H1 (cell line): ENCODE results near the gene PLEKHM1. TPM values are rescaled to one million over a fixed set of nuclear protein-coding genes. Genes with fewer than 3 reads are reported as not detected.
"Not testable (repeated sequence)": the region's sequence is repeated elsewhere in the genome, so short reads cannot be mapped to it uniquely, and the experiment has no call there.

Source experiments
- CTCF ChIA-PET: fragments of 300-600 bp; sonication (Branson Sonifier 250); formaldehyde crosslinking; loops from one replicate; lab custom pipeline; 2021; ENCODE audit not compliant: partially characterized antibody; lab: Charles Lee
- POLR2A ChIA-PET: fragments of 300-600 bp; sonication (Branson Sonifier 250); formaldehyde crosslinking; loops from one replicate; lab custom pipeline; 2021; ENCODE audit warnings: inconsistent platforms; ENCODE audit not compliant: partially characterized antibody; lab: Charles Lee
- DNase-seq, 2 experiments: peaks; one replicate each; pipeline versions ENCODE4 v3.0.0 to v3.0.0-alpha.2; 2010 to 2022; ENCODE audit warnings: low spot score in 2 of 2, low read depth in 1 of 2, mixed read lengths in 1 of 2
- FAIRE-seq: peaks from 2 replicates; lab custom pipeline; 2011; peaks lifted over from hg19 to GRCh38; lab: Jason Lieb, UNC
- H2AFZ ChIP-seq: 2 replicates; pipeline ENCODE4 v1.8.1; 2012; ENCODE audit warnings: low read length, inconsistent platforms
- H2AK5ac ChIP-seq: 2 replicates; pipeline ENCODE4 v1.6.1; 2013; ENCODE audit warnings: low read depth, low read length
- H2BK120ac ChIP-seq: replicated peaks from 2 replicates; pipeline ENCODE3; 2013; ENCODE audit warnings: low read depth, low read length, inconsistent platforms
- H2BK12ac ChIP-seq: 2 replicates; pipeline ENCODE4 v1.6.1; 2013; ENCODE audit warnings: low read depth, low read length
- H2BK15ac ChIP-seq: 2 replicates; pipeline ENCODE4 v1.6.1; 2013; ENCODE audit warnings: low read length
- H2BK20ac ChIP-seq: 2 replicates; pipeline ENCODE4 v1.6.1; 2013; ENCODE audit warnings: low read length
- H2BK5ac ChIP-seq: 2 replicates; pipeline ENCODE4 v1.6.1; 2013; ENCODE audit warnings: low read depth, low read length
- H3K14ac ChIP-seq: 2 replicates; pipeline ENCODE4 v1.6.1; 2013; ENCODE audit warnings: inconsistent platforms; ENCODE audit not compliant: insufficient read length
- H3K18ac ChIP-seq: 2 replicates; pipeline ENCODE4 v1.6.1; 2013; ENCODE audit warnings: low read length; ENCODE audit errors: extremely low read depth
- H3K23ac ChIP-seq: 2 replicates; pipeline ENCODE4 v1.6.1; 2013; ENCODE audit warnings: inconsistent platforms; ENCODE audit not compliant: insufficient read length
- H3K23me2 ChIP-seq: 2 replicates; pipeline ENCODE4 v1.6.1; 2013; ENCODE audit warnings: low read depth, low read length
- H3K27ac ChIP-seq: 2 replicates; pipeline ENCODE4 v1.6.1; 2011; ENCODE audit warnings: low read depth, low read length, inconsistent platforms
- H3K27me3 ChIP-seq, 4 experiments: replicated peaks in 1 of 4; 1 replicate in 1 of 4; 2 replicates in 3 of 4; pipeline versions ENCODE4 v1.6.1 to v1.8.1; 2011 to 2013; ENCODE audit warnings: low read length in 3 of 4, mild to moderate bottlenecking in 3 of 4, inconsistent platforms in 2 of 4, mixed read lengths in 2 of 4, moderate library complexity in 1 of 4; ENCODE audit not compliant: control insufficient read depth in 3 of 4, insufficient read depth in 3 of 4; ENCODE audit errors: extremely low read depth in 1 of 4
- H3K36me3 ChIP-seq, 4 experiments: 2 replicates each; pipeline versions ENCODE4 v1.6.1 to v1.8.1; 2011 to 2013; ENCODE audit warnings: mild to moderate bottlenecking in 4 of 4, low read length in 3 of 4, moderate library complexity in 2 of 4, control low read depth in 1 of 4, inconsistent platforms in 1 of 4; ENCODE audit not compliant: insufficient read depth in 4 of 4, control insufficient read depth in 2 of 4
- H3K4ac ChIP-seq: replicated peaks from 2 replicates; pipeline ENCODE3; 2013; ENCODE audit warnings: low read length, low read depth, mixed read lengths, inconsistent platforms; ENCODE audit not compliant: insufficient read length
- H3K4me1 ChIP-seq, 4 experiments: replicated peaks in 1 of 4; 1 replicate in 1 of 4; 2 replicates in 3 of 4; pipeline versions ENCODE4 v1.6.1 to v1.8.1; 2011 to 2013; ENCODE audit warnings: low read length in 3 of 4, inconsistent platforms in 2 of 4, mixed read lengths in 1 of 4; ENCODE audit not compliant: insufficient read depth in 4 of 4, control insufficient read depth in 3 of 4
- H3K4me2 ChIP-seq, 2 experiments: 2 replicates each; pipeline versions ENCODE4 v1.6.1 to v1.8.1; 2011 to 2013; ENCODE audit warnings: low read depth in 2 of 2, low read length in 2 of 2, control low read depth in 1 of 2, inconsistent platforms in 1 of 2, mild to moderate bottlenecking in 1 of 2; ENCODE audit not compliant: insufficient read depth in 1 of 2
- H3K4me3 ChIP-seq, 4 experiments: fragments of 200-600, 300-600 bp in 1 of 4; sonication (generic), shearing (Covaris generic), sonication (Bioruptor Twin) in 1 of 4; 2 replicates each; pipeline versions ENCODE4 v1.5.1 to v1.8.1; 2011 to 2016; ENCODE audit warnings: low read length in 4 of 4, low read depth in 3 of 4, control low read depth in 2 of 4, inconsistent platforms in 2 of 4, mild to moderate bottlenecking in 2 of 4, mixed read lengths in 1 of 4, moderate library complexity in 1 of 4; ENCODE audit not compliant: insufficient read depth in 2 of 4; ENCODE audit errors: extremely low read depth in 1 of 4
- H3K56ac ChIP-seq: replicated peaks from 2 replicates; pipeline ENCODE3; 2013; ENCODE audit warnings: low read depth, mild to moderate bottlenecking, mixed read lengths, low read length, inconsistent platforms; ENCODE audit not compliant: insufficient read length
- H3K79me1 ChIP-seq: 2 replicates; pipeline ENCODE4 v1.6.1; 2013; ENCODE audit warnings: low read depth, low read length, control low read depth
- H3K79me2 ChIP-seq, 2 experiments: 2 replicates each; pipeline versions ENCODE4 v1.6.1 to v1.8.1; 2012 to 2013; ENCODE audit warnings: low read length in 2 of 2, mild to moderate bottlenecking in 2 of 2, inconsistent platforms in 1 of 2; ENCODE audit not compliant: insufficient read depth in 2 of 2, control insufficient read depth in 1 of 2
- H3K9ac ChIP-seq, 4 experiments: replicated peaks in 1 of 4; 1 replicate in 1 of 4; 2 replicates in 3 of 4; pipeline versions ENCODE4 v1.6.1 to v1.8.1; 2011 to 2013; ENCODE audit warnings: low read depth in 3 of 4, low read length in 3 of 4, control low read depth in 2 of 4, mild to moderate bottlenecking in 2 of 4, moderate library complexity in 2 of 4, inconsistent platforms in 1 of 4; ENCODE audit errors: extremely low read depth in 1 of 4
- H3K9me3 ChIP-seq, 2 experiments: 2 replicates each; pipeline versions ENCODE4 v1.6.1 to v1.8.1; 2012 to 2013; ENCODE audit warnings: mild to moderate bottlenecking in 2 of 2, moderate library complexity in 2 of 2, control low read depth in 1 of 2, inconsistent platforms in 1 of 2, low read depth in 1 of 2, low read length in 1 of 2, mixed read lengths in 1 of 2; ENCODE audit not compliant: insufficient read depth in 2 of 2
- H4K20me1 ChIP-seq, 2 experiments: replicated peaks in 1 of 2; 2 replicates each; pipeline versions ENCODE3 to v1.8.1; 2011 to 2013; ENCODE audit warnings: inconsistent platforms in 2 of 2, low read length in 2 of 2, mild to moderate bottlenecking in 1 of 2; ENCODE audit not compliant: insufficient read depth in 2 of 2, control insufficient read depth in 1 of 2
- H4K5ac ChIP-seq: 2 replicates; pipeline ENCODE4 v1.6.1; 2013; ENCODE audit warnings: low read length, low read depth, mixed read lengths, inconsistent platforms; ENCODE audit not compliant: insufficient read length
- H4K8ac ChIP-seq: 2 replicates; pipeline ENCODE4 v1.8.0; 2013; ENCODE audit warnings: mild to moderate bottlenecking, moderate library complexity, low read length, inconsistent platforms; ENCODE audit not compliant: insufficient read depth; ENCODE audit errors: extremely low read depth
- H4K91ac ChIP-seq: replicated peaks from 2 replicates; pipeline ENCODE3; 2013; ENCODE audit warnings: low read length, mixed read lengths, inconsistent platforms; ENCODE audit not compliant: insufficient read length
- WGBS, 2 experiments: shearing (Covaris generic) in 1 of 2; methylation state at CpG; one replicate each; pipeline versions ENCODE4 v1.1.6 to v1.1.7; 2013 to 2015; ENCODE audit warnings: low lambda C conversion rate in 2 of 2, mixed read lengths in 2 of 2, inconsistent platforms in 1 of 2, low coverage in 1 of 2, missing lambda C conversion rate in 1 of 2; ENCODE audit not compliant: insufficient replicate concordance in 2 of 2, insufficient coverage in 1 of 2, insufficient read length in 1 of 2; ENCODE audit errors: extremely low coverage in 1 of 2, missing lambda C conversion rate in 1 of 2; 5-methylcytosine and 5-hydroxymethylcytosine counted together
- polyA plus RNA-seq, 7 experiments: library from polyadenylated mRNA; depleted of rRNA in 3 of 7; stranded (reverse) in 5 of 7; unstranded in 2 of 7; fragments of >200 nt in 5 of 7; fragments of 200-250 nt in 2 of 7; gene quantifications; 1 replicate in 5 of 7; 2 replicates in 1 of 7; 4 replicates in 1 of 7; pipeline versions ENCODE4 v1.2.1 to v1.2.3, GENCODE V29; 2011 to 2013; ENCODE audit warnings: missing spikeins in 2 of 7, mixed read lengths in 2 of 7
- total RNA-seq: library from RNA; stranded (reverse); fragmentation: NEBNext Ultra II Directional; extraction: Animal tissue kit (Norgen Biotek cat#: 25700); gene quantifications from 2 replicates; pipeline ENCODE4 v1.2.1, GENCODE V29; 2021

PLEKHM1 gene
- total and polyA plus RNA-seq, 2 of the 8 experiments (the other 6 are each of a cell fraction or from before 2014, with no cell fraction given), result 7.6 to 17.9 TPM

DNA sequence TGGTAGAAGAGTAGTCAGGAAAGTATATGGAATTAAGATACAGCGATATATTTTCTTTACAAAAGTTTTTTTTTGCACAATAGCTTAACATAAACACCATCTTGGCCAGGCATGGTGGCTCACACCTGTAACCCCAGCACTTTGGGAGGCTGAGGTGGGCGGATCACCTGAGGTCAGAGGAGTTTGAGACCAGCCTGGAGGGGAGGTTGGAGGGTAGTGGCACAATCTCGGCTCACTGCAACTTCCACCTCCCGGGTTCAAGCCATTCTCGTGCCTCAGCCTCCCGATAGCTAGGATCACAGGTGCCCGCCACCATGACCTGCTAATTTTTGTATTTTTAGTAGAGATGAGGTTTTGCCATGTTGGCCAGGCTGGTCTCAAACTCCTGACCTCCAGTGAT is 47.6 kb upstream of the PLEKHM1 start:
- H4K91ac ChIP-seq, H3K23me2 ChIP-seq, H3K79me1 ChIP-seq, H3K4me2 ChIP-seq, H4K20me1 ChIP-seq, H2BK15ac ChIP-seq, H3K27ac ChIP-seq, H3K18ac ChIP-seq, H3K56ac ChIP-seq, H4K5ac ChIP-seq, CTCF ChIA-PET, H3K14ac ChIP-seq, H2BK12ac ChIP-seq, H2AK5ac ChIP-seq, H3K79me2 ChIP-seq, H3K4me3 ChIP-seq, H2BK5ac ChIP-seq, H3K4ac ChIP-seq, H4K8ac ChIP-seq, H3K9ac ChIP-seq, H2AFZ ChIP-seq, H2BK120ac ChIP-seq, H3K4me1 ChIP-seq, POLR2A ChIA-PET, DNase-seq, H3K9me3 ChIP-seq, H3K27me3 ChIP-seq, H2BK20ac ChIP-seq, H3K23ac ChIP-seq, FAIRE-seq, H3K36me3 ChIP-seq: not testable (repeated sequence)
- 93% methylated on average over 4 of the region's 7 CpGs; no CpG with 5 or more reads in 1 of the 2 experiments for WGBS, 2 experiments

DNA sequence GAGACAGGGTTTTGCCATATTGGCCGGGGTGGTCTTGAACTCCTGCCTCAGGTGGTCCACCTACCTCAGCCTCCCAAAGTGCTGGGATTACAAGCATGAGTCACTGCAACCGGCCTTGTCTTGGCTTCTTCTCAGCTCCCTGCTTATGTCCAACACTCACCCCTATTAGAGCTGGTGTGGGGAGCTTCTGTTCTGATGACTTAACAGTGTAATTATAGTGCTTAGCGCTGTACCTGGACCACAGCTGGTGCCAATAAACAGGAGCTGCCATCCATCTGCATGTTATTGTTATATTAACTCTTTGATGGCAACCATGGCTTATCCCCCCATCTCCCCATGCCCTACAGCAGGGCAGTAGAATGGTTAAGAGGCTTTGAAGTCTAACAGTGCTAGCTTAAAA is 15.6 kb upstream of the PLEKHM1 start:
- H3K27ac ChIP-seq, H4K8ac ChIP-seq, H2BK12ac ChIP-seq, H3K23me2 ChIP-seq, H3K79me1 ChIP-seq, H3K4me2 ChIP-seq, FAIRE-seq, H3K9me3 ChIP-seq, H2AK5ac ChIP-seq, CTCF ChIA-PET, H2BK120ac ChIP-seq, DNase-seq, H2AFZ ChIP-seq, H3K27me3 ChIP-seq, H3K9ac ChIP-seq, H2BK5ac ChIP-seq, H2BK15ac ChIP-seq, H4K5ac ChIP-seq, H3K79me2 ChIP-seq, H3K36me3 ChIP-seq, H3K23ac ChIP-seq, H3K18ac ChIP-seq, H4K20me1 ChIP-seq, H4K91ac ChIP-seq, H3K4me1 ChIP-seq, POLR2A ChIA-PET, H3K56ac ChIP-seq, H3K4ac ChIP-seq, H2BK20ac ChIP-seq, H3K4me3 ChIP-seq, H3K14ac ChIP-seq: not testable (repeated sequence)
- WGBS, 2 experiments, result 89% methylated on average over 3 of the region's 3 CpGs; no CpG with 5 or more reads in 1 of the 2 experiments
